BJ (cell line): ENCODE data around the gene FARP1. TPM values are rescaled to one million over a fixed set of nuclear protein-coding genes. Genes with fewer than 3 reads are reported as not detected.

Experiments
- CTCF ChIA-PET: fragments of 350-600 bp; formaldehyde crosslinking; extraction: SDS; loops from one replicate; lab custom pipeline; 2021; ENCODE audit warnings: antibody characterized with exemption, inconsistent platforms; lab: Yijun Ruan, JAX
- POLR2A ChIA-PET: fragments of 300-600 bp; sonication (Branson Sonifier 250); formaldehyde crosslinking; extraction: SDS; loops from one replicate; lab custom pipeline; 2021; ENCODE audit warnings: antibody characterized with exemption; lab: Charles Lee
- DNase-seq: peaks from one replicate; pipeline ENCODE4 v3.0.0-alpha.2; 2011; ENCODE audit warnings: low read depth
- H3K27me3 ChIP-seq: 2 replicates; pipeline ENCODE4 v1.6.0; 2011; ENCODE audit warnings: low read length; ENCODE audit not compliant: control insufficient read depth, insufficient read depth
- H3K36me3 ChIP-seq: 2 replicates; pipeline ENCODE4 v1.5.1; 2011; ENCODE audit warnings: low read length; ENCODE audit not compliant: control insufficient read depth, insufficient read depth
- H3K4me3 ChIP-seq: 2 replicates; pipeline ENCODE4 v1.5.1; 2011; ENCODE audit warnings: low read depth, mild to moderate bottlenecking, control low read depth, low read length
- polyA plus RNA-seq: library from polyadenylated mRNA; depleted of rRNA; stranded (reverse); fragments of >200 nt; gene quantifications from 2 replicates; pipeline ENCODE4 v1.2.3, GENCODE V29; 2011
- TF ChIP-seq, protein P1 (sequence below): IDR thresholded peaks from 2 replicates; pipeline ENCODE4 v1.5.1; 2011; ENCODE audit warnings: low read depth, mild to moderate bottlenecking, control low read depth, inconsistent platforms, low read length, moderate library complexity; ENCODE audit not compliant: insufficient read depth

FARP1 gene
- polyA plus RNA-seq, 1 experiment, result 64.0 TPM

DNA sequence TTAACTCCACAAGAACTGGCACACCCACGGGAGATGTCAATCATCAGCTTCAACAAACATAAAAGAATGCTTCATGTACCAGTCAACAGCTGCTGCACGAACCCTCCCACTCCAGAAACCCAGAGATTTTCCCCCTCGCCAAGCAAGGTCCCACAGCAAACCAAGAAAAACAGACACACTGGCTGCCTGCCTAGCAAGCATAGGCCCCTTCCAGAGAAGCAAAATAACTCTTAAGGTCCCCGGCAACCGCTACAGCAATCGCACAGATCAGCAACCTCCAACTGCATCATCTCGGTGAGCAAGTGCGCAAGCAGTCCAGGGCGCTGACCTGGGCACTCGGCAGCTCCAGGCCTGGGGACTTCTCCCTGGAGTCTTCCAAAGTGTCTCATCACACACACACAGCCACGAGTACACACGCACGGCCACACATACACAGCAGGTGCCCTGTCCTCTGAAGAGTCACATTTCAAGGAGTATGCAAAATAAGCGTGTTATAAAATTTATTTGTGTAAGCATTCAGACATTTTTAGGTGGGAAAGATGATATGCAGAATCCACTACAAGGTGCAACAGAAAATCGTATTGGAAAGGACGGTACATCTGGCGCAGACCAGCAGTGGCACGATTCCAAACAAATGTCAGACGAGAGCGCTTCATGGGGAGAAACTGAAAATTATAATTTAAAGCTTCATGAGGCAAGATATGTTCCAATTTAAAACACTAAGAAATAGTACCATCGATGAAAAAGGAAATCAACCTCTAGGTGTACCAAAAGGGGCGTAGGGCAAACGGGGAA lies 309.0 kb downstream of the FARP1 start:
- H3K27me3 ChIP-seq, result no peaks in the 10 kb centered on the region
- CTCF ChIA-PET, result interaction anchor here (0.7 to 2.5 kb wide), 6 partner anchors 16 to 221 kb away, joined by 3 to 12 read pairs (median 4); no protein-coding TSS in a partner anchor
- DNase-seq, result no peak
- TF ChIP-seq, protein P1, sequence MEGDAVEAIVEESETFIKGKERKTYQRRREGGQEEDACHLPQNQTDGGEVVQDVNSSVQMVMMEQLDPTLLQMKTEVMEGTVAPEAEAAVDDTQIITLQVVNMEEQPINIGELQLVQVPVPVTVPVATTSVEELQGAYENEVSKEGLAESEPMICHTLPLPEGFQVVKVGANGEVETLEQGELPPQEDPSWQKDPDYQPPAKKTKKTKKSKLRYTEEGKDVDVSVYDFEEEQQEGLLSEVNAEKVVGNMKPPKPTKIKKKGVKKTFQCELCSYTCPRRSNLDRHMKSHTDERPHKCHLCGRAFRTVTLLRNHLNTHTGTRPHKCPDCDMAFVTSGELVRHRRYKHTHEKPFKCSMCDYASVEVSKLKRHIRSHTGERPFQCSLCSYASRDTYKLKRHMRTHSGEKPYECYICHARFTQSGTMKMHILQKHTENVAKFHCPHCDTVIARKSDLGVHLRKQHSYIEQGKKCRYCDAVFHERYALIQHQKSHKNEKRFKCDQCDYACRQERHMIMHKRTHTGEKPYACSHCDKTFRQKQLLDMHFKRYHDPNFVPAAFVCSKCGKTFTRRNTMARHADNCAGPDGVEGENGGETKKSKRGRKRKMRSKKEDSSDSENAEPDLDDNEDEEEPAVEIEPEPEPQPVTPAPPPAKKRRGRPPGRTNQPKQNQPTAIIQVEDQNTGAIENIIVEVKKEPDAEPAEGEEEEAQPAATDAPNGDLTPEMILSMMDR, result no peak
- H3K36me3 ChIP-seq, result peaks cover 32% of the 10 kb centered on the region
- POLR2A ChIA-PET, result no interaction called here
- H3K4me3 ChIP-seq, result no peak overlapping the region

DNA sequence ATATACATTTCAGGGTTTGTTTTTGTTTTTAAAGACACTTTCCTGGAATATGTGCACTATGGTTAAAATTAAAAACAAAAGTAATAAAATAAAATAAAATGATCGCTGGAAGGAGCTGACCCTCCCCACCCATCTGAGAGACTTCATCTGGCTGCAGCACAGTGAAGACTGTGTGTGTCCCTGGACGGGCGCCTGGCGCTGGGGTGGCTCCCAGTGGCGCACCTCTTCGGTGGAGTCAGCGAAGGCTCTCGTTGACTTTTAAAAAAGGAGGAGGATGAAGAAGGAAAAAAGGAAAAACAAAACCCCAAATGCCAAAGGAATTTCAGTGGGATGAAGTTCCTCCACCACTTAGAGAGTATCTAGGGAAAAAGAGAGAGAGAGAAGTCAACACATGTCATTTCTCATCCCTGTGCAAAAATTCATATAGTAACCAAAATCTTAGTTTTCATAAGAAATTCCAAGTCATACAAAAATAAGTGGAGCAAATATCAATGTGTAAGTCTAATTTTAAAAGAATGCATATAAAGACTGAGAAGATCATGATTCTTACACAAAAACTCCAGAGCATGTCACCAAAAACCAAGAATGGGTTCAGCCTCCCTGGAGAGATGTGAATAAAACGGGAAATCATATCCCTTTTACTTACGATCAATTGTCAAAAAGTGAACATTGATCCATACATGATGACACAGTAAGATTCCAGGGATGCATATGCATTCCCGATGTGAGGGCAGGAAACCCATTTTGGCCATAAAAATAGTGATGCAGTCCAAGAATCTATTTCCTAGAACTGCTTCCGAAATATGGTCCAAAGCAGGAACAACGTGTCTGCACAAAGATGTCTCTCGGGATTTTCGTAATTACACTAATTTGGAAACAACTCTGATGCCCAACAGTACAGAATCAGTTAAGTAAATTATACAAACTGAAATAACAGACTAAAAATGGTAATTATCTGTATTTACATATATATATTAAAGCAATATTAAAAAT lies 310.3 kb downstream of the FARP1 start:
- Histone ChIP-seq H3K27me3 (no peaks in the 10 kb centered on the region), H3K36me3 (peaks cover 29% of the 10 kb centered on the region), H3K4me3 (no peak overlapping the region)
- no peak for DNase-seq
- ChIA-PET CTCF (no interaction called here), POLR2A (no interaction called here)
- TF ChIP-seq, protein P1, result no peak

DNA sequence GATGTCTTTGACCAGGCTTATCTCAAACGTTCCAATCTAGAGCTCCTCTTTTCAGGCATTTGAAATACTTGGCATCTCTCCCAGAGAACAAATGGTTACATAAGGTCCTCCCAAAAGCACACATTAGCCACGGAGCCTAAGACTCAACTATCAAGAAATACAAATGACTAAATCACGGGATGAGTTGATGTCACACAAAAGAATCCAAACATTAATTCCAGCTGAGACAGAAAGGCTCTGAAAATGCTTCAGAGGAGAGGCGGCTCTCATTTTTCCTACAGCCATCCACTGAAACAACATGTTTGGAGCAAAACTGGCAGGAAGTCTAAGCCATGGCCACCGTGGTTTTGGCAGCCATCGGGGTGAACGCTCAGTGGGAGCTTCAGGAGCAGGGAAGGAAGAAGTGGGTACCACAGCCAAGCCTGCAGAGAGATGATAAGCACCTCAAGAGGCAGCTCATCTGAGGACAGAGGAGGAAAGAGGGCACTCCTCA lies 311.5 kb downstream of the FARP1 start:
- TF ChIP-seq, protein P1, result no peak
- POLR2A ChIA-PET, result interaction anchor here (0.6 kb wide), 3 partner anchors 13 to 636 kb away, joined by 3 to 9 read pairs (median 3); no protein-coding TSS in a partner anchor

DNA sequence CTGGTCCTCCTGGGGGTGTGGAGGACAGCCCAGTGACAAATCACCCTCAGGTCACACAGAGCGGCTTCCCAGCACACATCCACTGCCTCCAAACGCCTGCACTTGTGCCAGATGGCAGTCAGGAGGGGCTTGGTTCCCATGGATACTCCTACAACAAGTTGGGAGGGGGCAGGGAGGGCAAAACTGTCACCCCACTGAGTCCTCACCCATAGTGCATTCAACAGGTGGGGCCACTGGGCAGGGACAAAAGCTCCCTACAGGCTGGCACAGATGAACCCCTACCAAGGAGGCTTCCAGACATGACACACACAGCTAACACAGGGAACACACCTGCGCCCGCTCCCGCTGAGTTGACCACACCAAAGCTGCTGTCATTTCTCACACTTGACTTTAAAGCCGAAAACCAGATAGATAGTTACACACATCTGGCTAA lies 313.5 kb downstream of the FARP1 start:
- Histone ChIP-seq H3K27me3 (no peaks in the 10 kb centered on the region), H3K4me3 (no peak overlapping the region), H3K36me3 (peaks cover 35% of the 10 kb centered on the region)
- POLR2A ChIA-PET, result no interaction called here
- TF ChIP-seq, protein P1, result no peak
- no peak for DNase-seq
- CTCF ChIA-PET, result interaction anchor here (1.3 to 5.2 kb wide), 3 partner anchors 11 to 384 kb away, joined by 3 to 33 read pairs (median 5); no protein-coding TSS in a partner anchor

More for the DNA sequence above, 311.5 kb downstream of the FARP1 start:
- H3K27me3 ChIP-seq, result no peaks in the 10 kb centered on the region
- H3K36me3 ChIP-seq, result peaks cover 34% of the 10 kb centered on the region
- CTCF ChIA-PET, result interaction anchor here (0.7 to 5.2 kb wide), 5 partner anchors 8 to 605 kb away, joined by 3 to 33 read pairs (median 4); no protein-coding TSS in a partner anchor
- DNase-seq, result peak; percentile 87
- no peak overlapping the region for H3K4me3 ChIP-seq
